MM.1S (cell line): ENCODE results near the gene B9D2.

Experiments used
- EZH2 ChIP-seq: fragments of 300-600 bp; sonication (generic); optimal IDR thresholded peaks from 2 replicates; pipeline ENCODE3; 2017; ENCODE audit warnings: low read depth, mild to moderate bottlenecking, antibody characterized with exemption, low read length, mixed read lengths
- TF ChIP-seq, protein P1 (sequence below): fragments of 300-600 bp; sonication (generic); IDR thresholded peaks from 2 replicates; pipeline ENCODE4 v1.5.1; 2016; ENCODE audit warnings: antibody characterized with exemption, low read length, mixed read lengths

DNA sequence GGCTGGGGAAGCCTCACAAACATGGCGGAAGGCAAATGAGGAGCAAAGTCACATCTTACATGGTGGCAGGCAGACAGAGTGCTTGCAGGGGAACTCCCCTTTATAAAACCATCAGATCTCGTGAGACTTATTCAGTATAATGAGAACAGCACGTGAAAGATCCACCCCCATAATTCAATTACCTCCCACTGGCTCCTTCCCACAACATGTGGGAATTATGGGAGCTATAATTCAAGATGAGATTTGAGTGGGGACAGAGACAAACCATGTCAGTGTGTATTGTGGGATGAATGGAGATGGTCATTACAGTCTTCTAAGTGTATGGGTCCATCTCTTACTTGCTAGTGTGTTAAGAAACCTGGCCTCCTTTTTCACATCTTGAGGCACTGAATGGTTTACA, 38.1 kb upstream of the B9D2 start:
- TF ChIP-seq, protein P1, sequence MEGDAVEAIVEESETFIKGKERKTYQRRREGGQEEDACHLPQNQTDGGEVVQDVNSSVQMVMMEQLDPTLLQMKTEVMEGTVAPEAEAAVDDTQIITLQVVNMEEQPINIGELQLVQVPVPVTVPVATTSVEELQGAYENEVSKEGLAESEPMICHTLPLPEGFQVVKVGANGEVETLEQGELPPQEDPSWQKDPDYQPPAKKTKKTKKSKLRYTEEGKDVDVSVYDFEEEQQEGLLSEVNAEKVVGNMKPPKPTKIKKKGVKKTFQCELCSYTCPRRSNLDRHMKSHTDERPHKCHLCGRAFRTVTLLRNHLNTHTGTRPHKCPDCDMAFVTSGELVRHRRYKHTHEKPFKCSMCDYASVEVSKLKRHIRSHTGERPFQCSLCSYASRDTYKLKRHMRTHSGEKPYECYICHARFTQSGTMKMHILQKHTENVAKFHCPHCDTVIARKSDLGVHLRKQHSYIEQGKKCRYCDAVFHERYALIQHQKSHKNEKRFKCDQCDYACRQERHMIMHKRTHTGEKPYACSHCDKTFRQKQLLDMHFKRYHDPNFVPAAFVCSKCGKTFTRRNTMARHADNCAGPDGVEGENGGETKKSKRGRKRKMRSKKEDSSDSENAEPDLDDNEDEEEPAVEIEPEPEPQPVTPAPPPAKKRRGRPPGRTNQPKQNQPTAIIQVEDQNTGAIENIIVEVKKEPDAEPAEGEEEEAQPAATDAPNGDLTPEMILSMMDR, result no peak
- TF ChIP-seq EZH2, result no peak
